ENCODE measurements around the gene PPP3CA. TPM values are rescaled to one million over a fixed set of nuclear protein-coding genes. Genes with fewer than 3 reads are reported as not detected.

Gene PPP3CA
- total RNA-seq, 1 experiment from 2014 or later: 40.2 TPM

- Histone ChIP-seq H3K9me3 (ENCODE audit: insufficient read depth, low read depth) (no peaks in the 10 kb centered on the region), H2AFZ (no peak overlapping the region), H3K4me2 (no peak overlapping the region), H3K36me3 (ENCODE audit: low read depth) (no peaks in the 10 kb centered on the region), H3K27ac (no peak overlapping the region), H3K4me1 (replicated peaks; ENCODE audit: insufficient read depth) (no peaks in the 10 kb centered on the region), H3K4me3 (no peak overlapping the region), H3K79me2 (ENCODE audit: low read depth) (no peaks in the 10 kb centered on the region), H3K9me2 (ENCODE audit: insufficient read depth) (no peaks in the 10 kb centered on the region), H3F3A (ENCODE audit: insufficient read depth, low read depth) (no peaks in the 10 kb centered on the region), H3K27me3 (ENCODE audit: insufficient read depth, low read depth) (no peaks in the 10 kb centered on the region), H4K20me1 (ENCODE audit: insufficient read depth) (no peaks in the 10 kb centered on the region)
- intact Hi-C loops (cut with micrococcal nuclease; ENCODE audit: unreplicated experiment): no loop called here
- no TSS peak for BruUV-seq (replicated peaks)
- no peak for DNase-seq
- ChIA-PET CTCF (no interaction called here), POLR2A (ENCODE audit: unreplicated experiment) (no interaction called here)
- no peak for TF ChIP-seq CTCF (conservative IDR thresholded peaks at IDR 0.05)
- no peak for TF ChIP-seq EZH2 (IDR thresholded peaks at IDR 0.05; ENCODE audit: low read depth)
Observed at GRCh38 chr4:101076032-101076431, 271.3 kb downstream of the PPP3CA start.

GRCh38 chr4:101075536-101075935, 271.8 kb downstream of the PPP3CA start:
- no peaks in the 10 kb centered on the region for H4K20me1 ChIP-seq (ENCODE audit: insufficient read depth)
- H3K79me2 ChIP-seq (ENCODE audit: low read depth): no peaks in the 10 kb centered on the region
- no peak overlapping the region for H3K4me3 ChIP-seq
- H3K27me3 ChIP-seq (ENCODE audit: insufficient read depth, low read depth): no peaks in the 10 kb centered on the region
- H3K9me2 ChIP-seq (ENCODE audit: insufficient read depth): no peaks in the 10 kb centered on the region
- no peaks in the 10 kb centered on the region for H3K4me1 ChIP-seq (replicated peaks; ENCODE audit: insufficient read depth)
- H3K27ac ChIP-seq: no peak overlapping the region
- no peaks in the 10 kb centered on the region for H3F3A ChIP-seq (ENCODE audit: insufficient read depth, low read depth)
- H3K36me3 ChIP-seq (ENCODE audit: low read depth): no peaks in the 10 kb centered on the region
- TF ChIP-seq CTCF (conservative IDR thresholded peaks at IDR 0.05) (no peak), EZH2 (IDR thresholded peaks at IDR 0.05; ENCODE audit: low read depth) (no peak)
- intact Hi-C loops (cut with micrococcal nuclease; ENCODE audit: unreplicated experiment): no loop called here
- ChIA-PET CTCF (no interaction called here), POLR2A (ENCODE audit: unreplicated experiment) (no interaction called here)
- H3K4me2 ChIP-seq: no peak overlapping the region
- no TSS peak for BruUV-seq (replicated peaks)
- H3K9me3 ChIP-seq (ENCODE audit: insufficient read depth, low read depth): no peaks in the 10 kb centered on the region
- H2AFZ ChIP-seq: no peak overlapping the region
- DNase-seq: no peak

- Histone ChIP-seq H3K4me2 (no peak overlapping the region), H2AFZ (no peak overlapping the region), H3K4me1 (replicated peaks; ENCODE audit: insufficient read depth) (no peaks in the 10 kb centered on the region), H3K9me3 (ENCODE audit: insufficient read depth, low read depth) (no peaks in the 10 kb centered on the region), H3K27ac (no peak overlapping the region), H3F3A (ENCODE audit: insufficient read depth, low read depth) (no peaks in the 10 kb centered on the region), H3K79me2 (ENCODE audit: low read depth) (no peaks in the 10 kb centered on the region), H4K20me1 (ENCODE audit: insufficient read depth) (no peaks in the 10 kb centered on the region), H3K9me2 (ENCODE audit: insufficient read depth) (no peaks in the 10 kb centered on the region), H3K36me3 (ENCODE audit: low read depth) (no peaks in the 10 kb centered on the region), H3K4me3 (no peak overlapping the region), H3K27me3 (ENCODE audit: insufficient read depth, low read depth) (no peaks in the 10 kb centered on the region)
- intact Hi-C loops (cut with micrococcal nuclease; ENCODE audit: unreplicated experiment): no loop called here
- no TSS peak for BruUV-seq (replicated peaks)
- CTCF ChIA-PET: no interaction called here
- POLR2A ChIA-PET (ENCODE audit: unreplicated experiment): no interaction called here
- no peak for TF ChIP-seq EZH2 (IDR thresholded peaks at IDR 0.05; ENCODE audit: low read depth)
- TF ChIP-seq CTCF (conservative IDR thresholded peaks at IDR 0.05): no peak
- no peak for DNase-seq
Observed at GRCh38 chr4:101074326-101074725, 273.0 kb downstream of the PPP3CA start.
